Tongue (tissue), 2 donors: ENCODE data around the gene MAP7D3. TPM values are rescaled to one million over a fixed set of nuclear protein-coding genes. Genes with fewer than 3 reads are reported as not detected.
"Not testable (repeated sequence)": the region's sequence is repeated elsewhere in the genome, so short reads cannot be mapped to it uniquely, and the experiment has no call there.

Source experiments
- DNase-seq: peaks from one replicate; pipeline ENCODE4 v3.0.0-alpha.2; 2015
- total RNA-seq: library from RNA; depleted of rRNA; stranded (reverse); fragments of >200 nt; gene quantifications from one replicate; pipeline ENCODE4 v1.2.3, GENCODE V29; 2014

MAP7D3 gene
- 10.7 TPM for total RNA-seq

- DNase-seq = peak; percentile 71
Observed at GRCh38 chrX:136251041-136251991, at the start of gene MAP7D3. TSS of gene MAP7D3 (minus strand) at chrX:136251400. CDS start at chrX:136251358, 42 bp downstream.

GRCh38 chrX:136300721-136301120 is 49.5 kb upstream of the MAP7D3 start, which contains the start of gene ADGRG4:
TSS of gene ADGRG4 (plus strand) at chrX:136300963. CDS start at chrX:136308778, 7,815 bp downstream.
- not testable (repeated sequence) for DNase-seq

- DNase-seq = no peak
Observed at GRCh38 chrX:136295380-136295779, 44.2 kb upstream of the MAP7D3 start.

- DNase-seq = no peak
Observed at GRCh38 chrX:136292656-136293055, 41.5 kb upstream of the MAP7D3 start.

GRCh38 chrX:136291824-136292223 is 40.6 kb upstream of the MAP7D3 start:
- DNase-seq = no peak

- DNase-seq = not testable (repeated sequence)
Observed at GRCh38 chrX:136286375-136286774, 35.2 kb upstream of the MAP7D3 start.

GRCh38 chrX:136275553-136275952 is 24.4 kb upstream of the MAP7D3 start:
- no peak for DNase-seq

GRCh38 chrX:136273986-136274385 is 22.8 kb upstream of the MAP7D3 start:
- no peak for DNase-seq

- no peak for DNase-seq
Observed at GRCh38 chrX:136272325-136272724, 21.1 kb upstream of the MAP7D3 start.

- no peak for DNase-seq
Observed at GRCh38 chrX:136271300-136271699, 20.1 kb upstream of the MAP7D3 start.

- no peak for DNase-seq
Observed at GRCh38 chrX:136269921-136270320, 18.7 kb upstream of the MAP7D3 start.

GRCh38 chrX:136268051-136269048 is 17.1 kb upstream of the MAP7D3 start:
- DNase-seq = peak; percentile 67

- no peak for DNase-seq
Observed at GRCh38 chrX:136266828-136267227, 15.6 kb upstream of the MAP7D3 start.

GRCh38 chrX:136262812-136263315 is 11.7 kb upstream of the MAP7D3 start:
- DNase-seq = no peak

GRCh38 chrX:136262243-136262642 is 11.0 kb upstream of the MAP7D3 start:
- peak; percentile 1 for DNase-seq

GRCh38 chrX:136261321-136261720 is 10.1 kb upstream of the MAP7D3 start:
- no peak for DNase-seq

GRCh38 chrX:136260776-136261175 is 9.6 kb upstream of the MAP7D3 start:
- DNase-seq = peak; percentile 25

- peak; percentile 42 for DNase-seq
Observed at GRCh38 chrX:136259543-136259942, 8.3 kb upstream of the MAP7D3 start.

GRCh38 chrX:136258951-136259350 is 7.8 kb upstream of the MAP7D3 start:
- DNase-seq = no peak

GRCh38 chrX:136256026-136256425 is 4.8 kb upstream of the MAP7D3 start:
- DNase-seq = peak; percentile 15

GRCh38 chrX:136255541-136255940 is 4.3 kb upstream of the MAP7D3 start:
- DNase-seq = peak; percentile 12
